Heart right ventricle (tissue), 16 donors: ENCODE data around the gene NOX3. TPM values are rescaled to one million over a fixed set of nuclear protein-coding genes. Genes with fewer than 3 reads are reported as not detected.

Experiments used
- ATAC-seq, 8 donors: fragments of 200-7000 bp; cut with Tn5 transposase; one replicate each; pipeline ENCODE4 v1.9.1; 2020; ENCODE audit warnings: mild to moderate bottlenecking in 8 of 8, moderate library complexity in 8 of 8, moderate number of reproducible peaks in 1 of 8
- DNase-seq, 2 donors: peaks; one replicate each; pipeline ENCODE4 v3.0.0-alpha.2; 2020
- H3K27ac ChIP-seq, 10 donors: fragments of 200-600 bp; sonication (generic) in 2 of 10; one replicate each; pipeline versions ENCODE4 v1.5.0 to v1.8.0; 2020 to 2022; ENCODE audit warnings: mild to moderate bottlenecking in 3 of 10
- H3K27me3 ChIP-seq, 7 donors: fragments of 200-600 bp; one replicate each; pipeline ENCODE4 v1.8.0; 2021 to 2022; ENCODE audit warnings: mild to moderate bottlenecking in 2 of 7
- H3K36me3 ChIP-seq, 9 donors: fragments of 200-600 bp; sonication (generic) in 1 of 9; one replicate each; pipeline versions ENCODE4 v1.5.0 to v1.8.0; 2020 to 2022; ENCODE audit warnings: mild to moderate bottlenecking in 2 of 9
- H3K4me1 ChIP-seq, 9 donors: fragments of 200-600 bp; sonication (generic) in 1 of 9; one replicate each; pipeline versions ENCODE4 v1.5.0 to v1.8.0; 2020 to 2022; ENCODE audit warnings: mild to moderate bottlenecking in 4 of 9
- H3K4me3 ChIP-seq, 10 donors: fragments of 200-600 bp; sonication (generic) in 2 of 10; one replicate each; pipeline versions ENCODE4 v1.5.0 to v1.8.0; 2020 to 2022; ENCODE audit warnings: mild to moderate bottlenecking in 7 of 10, moderate library complexity in 2 of 10
- H3K9me3 ChIP-seq, 11 donors: fragments of 200-600 bp in 10 of 11; sonication (generic) in 2 of 11; one replicate each; pipeline versions ENCODE4 v1.5.0 to v1.8.0; 2013 to 2022; ENCODE audit warnings: mild to moderate bottlenecking in 2 of 11, control low read depth in 1 of 11, moderate library complexity in 1 of 11
- CTCF ChIP-seq, 9 donors: fragments of 200-600 bp; sonication (generic) in 2 of 9; IDR thresholded peaks; one replicate each; pipeline versions ENCODE4 v1.5.0 to v1.8.0; 2021 to 2022; ENCODE audit warnings: antibody characterized with exemption in 9 of 9, mild to moderate bottlenecking in 5 of 9, moderate library complexity in 1 of 9
- WGBS, 2 donors: extraction: QIAGEN DNeasy Blood & Tissue Kit; methylation state at CpG; one replicate each; pipeline ENCODE4 v1.1.7; 2013; ENCODE audit warnings: inconsistent platforms in 1 of 2; 5-methylcytosine and 5-hydroxymethylcytosine counted together
- intact Hi-C, 10 donors: fragments of 100-400 bp; cut with DNase I; formaldehyde crosslinking; loops; one replicate each; pipeline versions ENCODE4 v1.11.1 to v1.14.2; 2022
- polyA plus RNA-seq, 2 donors: library from polyadenylated mRNA; stranded (reverse); fragments of 200-250 nt; gene quantifications; one replicate each; pipeline ENCODE4 v1.2.3, GENCODE V29; 2013
- total RNA-seq, 10 donors: library from RNA; stranded (reverse); fragmentation: NEBNext Ultra II Directional in 3 of 10; extraction: Animal tissue kit (Norgen Biotek cat#: 25700) in 3 of 10; gene quantifications; one replicate each; pipeline versions ENCODE4 v1.2.1 to v1.2.4, GENCODE V29; 2021 to 2023
- donor health status: Arrhythmogenic right ventricular cardiomyopathy.
- donor health status: ischemic (EF 13 %, LVEDD 7.1; RV severe dilation, severe dysfunction).
- donor health status: healthy with polysubstance abuse.
- donor health status: DM: no; HTN: yes; CAD: no.
- donor health status: DM: no; HTN: no; CAD: no.
- donor health status: ischemic (EF 25% LVEDD 6.9; RV normal size, moderate dysfunction).
- donor health status: ischemic (EF 25% LVEDD 5.7; RV mildly dilated, moderate dysfunction).
- donor health status: healthy.
- donor health status: DM: yes; HTN: yes; CAD: no.
- donor health status: Ischemic cardiomyopathy.
- donor health status: ischemic (EF 35%, LVEDD 5.7; RV mildly dilated, moderate dysfunction).
- donor health status: nonischemic (EF 11% LVEDD 7.7; RV severe dilation, severe dysfunction).
- donor health status: DM: yes; HTN: yes; CAD: no.
- donor health status: PGD.
- donor health status: ischemic (EF 29% LVEDD 5.4; RV normal size, mild dysfunction).
- donor health status: nonischemic (EF 23%, LVEDD 6.1; RV moderate dilation, normal function).

NOX3 gene
- total and polyA plus RNA-seq, 12 donors, result not detected

DNA sequence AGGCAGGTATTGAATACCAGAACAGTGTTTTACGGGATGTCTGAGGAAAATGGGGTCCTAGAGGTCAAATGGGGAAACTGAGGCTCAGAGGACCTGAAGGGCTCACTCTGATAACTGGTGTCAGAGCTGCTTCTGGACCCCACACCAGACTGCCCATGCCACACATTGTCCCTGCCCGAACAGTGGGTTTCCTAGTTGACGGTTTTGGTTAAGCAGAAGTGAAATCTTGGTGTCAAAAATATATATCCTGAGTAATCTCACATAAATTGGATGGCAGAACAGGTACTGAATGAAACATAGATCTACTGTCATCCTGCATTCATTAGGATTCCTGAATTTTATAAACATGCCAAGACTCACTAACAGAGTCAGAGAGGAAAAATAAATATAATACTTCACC lies 16.3 kb downstream of the NOX3 start:
- 88 to 91% methylated on average over 3 of the region's 3 CpGs for WGBS, 2 donors
- no peak for TF ChIP-seq CTCF (IDR thresholded peaks at IDR 0.05)
- H3K4me1 ChIP-seq, result peaks cover 0 to 10% (median 0%) of the 10 kb centered on the region in 9 donors

GRCh38 chr6:155436981-155437749 lies 18.5 kb downstream of the NOX3 start:
- Histone ChIP-seq H3K27ac (no peak overlapping the region), H3K27me3 (no peaks in the 10 kb centered on the region), H3K36me3 (no peaks in the 10 kb centered on the region), H3K4me1 (peaks cover 0 to 10% (median 0%) of the 10 kb centered on the region in 9 donors), H3K9me3 (no peaks in the 10 kb centered on the region), H3K4me3 (no peak overlapping the region)
- peak in 6 of 8 donors; percentile 42 to 72 (median 64) for ATAC-seq
- DNase-seq, result peak in 1 of 2 donors; percentile 41
- intact Hi-C loops, result no loop called here
- TF ChIP-seq CTCF (IDR thresholded peaks at IDR 0.05), result no peak
- 62 to 69% methylated on average over 5 of the region's 5 CpGs for WGBS, 2 donors

More for the DNA sequence above, 16.3 kb downstream of the NOX3 start:
- Histone ChIP-seq H3K36me3 (no peaks in the 10 kb centered on the region), H3K9me3 (no peaks in the 10 kb centered on the region), H3K4me3 (no peak overlapping the region), H3K27me3 (no peaks in the 10 kb centered on the region), H3K27ac (no peak overlapping the region)
- ATAC-seq (no peak), DNase-seq (no peak)
- intact Hi-C loops, result no loop called here

DNA sequence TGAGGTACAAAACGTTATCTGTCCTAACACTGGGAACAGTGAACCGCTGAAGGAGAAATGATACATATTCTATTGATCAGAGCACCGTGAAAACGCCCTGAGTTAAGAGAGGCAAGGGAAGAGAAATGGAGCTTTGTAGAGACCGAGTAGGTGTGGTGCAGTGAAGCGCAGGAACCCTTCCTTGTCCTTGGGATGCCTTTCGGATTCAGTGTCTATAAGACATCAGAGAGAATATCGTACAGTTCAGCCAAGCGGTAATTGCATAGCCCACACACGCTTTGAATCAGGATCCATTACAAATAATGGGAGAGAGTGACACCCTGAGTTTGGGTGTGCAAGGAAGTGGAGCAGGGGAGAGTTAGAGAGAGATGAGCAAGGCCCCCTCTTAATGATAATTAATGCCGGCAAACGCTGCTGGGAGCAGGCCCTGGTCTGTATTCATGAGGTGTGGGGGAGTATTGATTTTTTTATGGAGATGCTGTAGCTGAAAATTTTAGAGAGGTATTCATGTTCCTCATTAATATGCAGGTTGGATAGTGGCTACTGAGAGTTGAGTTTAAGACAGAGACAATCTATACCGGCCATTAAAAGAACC lies 20.7 kb downstream of the NOX3 start:
- no peak for ATAC-seq
- no peaks in the 10 kb centered on the region for H3K36me3 ChIP-seq
- intact Hi-C loops, result no loop called here
- peaks cover 0 to 10% (median 0%) of the 10 kb centered on the region in 9 donors for H3K4me1 ChIP-seq
- no peak overlapping the region for H3K4me3 ChIP-seq
- no peak overlapping the region for H3K27ac ChIP-seq
- no peak for DNase-seq
- 95% methylated on average over 13 of the region's 13 CpGs for WGBS, 2 donors
- no peaks in the 10 kb centered on the region for H3K27me3 ChIP-seq
- TF ChIP-seq CTCF (IDR thresholded peaks at IDR 0.05), result no peak
- H3K9me3 ChIP-seq, result no peaks in the 10 kb centered on the region

DNA sequence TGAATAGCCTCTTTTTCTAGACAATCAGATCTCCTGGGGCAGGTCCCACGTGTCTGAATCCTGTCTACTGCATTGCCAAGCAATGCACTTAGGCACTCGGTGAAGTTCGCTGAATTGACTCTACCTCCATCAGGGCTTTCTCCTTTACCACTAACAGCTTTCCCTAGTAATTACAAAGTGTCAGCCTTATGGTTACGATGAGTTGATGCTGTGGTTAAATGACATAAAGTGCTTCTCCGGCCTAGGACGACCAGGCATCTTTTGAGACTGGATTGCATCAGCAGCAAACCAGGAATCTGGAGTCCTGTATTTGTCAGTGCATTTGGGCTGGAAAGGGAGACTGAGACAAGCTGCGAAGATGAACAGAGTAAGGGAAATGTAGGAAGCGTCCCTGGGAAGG lies 21.5 kb downstream of the NOX3 start:
- WGBS, 2 donors, result 83 to 88% methylated on average over 8 of the region's 8 CpGs
- Histone ChIP-seq H3K9me3 (no peaks in the 10 kb centered on the region), H3K27ac (no peak overlapping the region), H3K36me3 (no peaks in the 10 kb centered on the region), H3K4me1 (peaks cover 0 to 10% (median 0%) of the 10 kb centered on the region in 9 donors), H3K4me3 (no peak overlapping the region), H3K27me3 (no peaks in the 10 kb centered on the region)
- intact Hi-C loops, result no loop called here
- DNase-seq, result no peak
- ATAC-seq, result no peak
- TF ChIP-seq CTCF (IDR thresholded peaks at IDR 0.05), result no peak
